GM23248 (cell line): ENCODE results near the gene PCDHB6.

Experiments used
- EZH2 ChIP-seq: fragments of 200-600 bp; sonication (generic); IDR thresholded peaks from 2 replicates; pipeline ENCODE4 v1.6.1; 2018; ENCODE audit warnings: antibody characterized with exemption, mild to moderate bottlenecking; ENCODE audit not compliant: insufficient read depth, poor library complexity, severe bottlenecking
- EZH2phosphoT487 ChIP-seq: fragments of 200-600 bp; sonication (generic); IDR thresholded peaks from 2 replicates; pipeline ENCODE4 v1.6.1; 2018; ENCODE audit warnings: antibody characterized with exemption, moderate library complexity, mild to moderate bottlenecking, low read depth; ENCODE audit not compliant: insufficient read depth

- no peak for TF ChIP-seq EZH2
- TF ChIP-seq EZH2phosphoT487: no peak
These were observed 22.7 kb downstream of the PCDHB6 start, which contains the start of gene PCDHB7 for GRCh38 chr5:141172381-141173204.
